ACC112 (cell line): Measurements from ENCODE around the gene VCL.
A peak's percentile ranks its signal among the peaks of the same experiment; 100 is the strongest.

ENCODE experiments used
- H2AFZ ChIP-seq: fragments of 200-600 bp; sonication (generic); one replicate; pipeline ENCODE4 v1.6.0; 2017; ENCODE audit warnings: antibody characterized with exemption, low read length; ENCODE audit not compliant: unreplicated experiment
- H3K27ac ChIP-seq: fragments of 200-600 bp; sonication (generic); 2 replicates; pipeline ENCODE4 v1.5.1; 2014; ENCODE audit warnings: low read depth, mild to moderate bottlenecking, antibody characterized with exemption, low read length, moderate library complexity
- H3K27me3 ChIP-seq: fragments of 200-600 bp; sonication (generic); 2 replicates; pipeline ENCODE4 v1.6.1; 2014; ENCODE audit warnings: mild to moderate bottlenecking, antibody characterized with exemption, low read length, moderate library complexity, mixed read lengths; ENCODE audit not compliant: insufficient read depth
- H3K36me3 ChIP-seq: fragments of 200-600 bp; sonication (generic); 2 replicates; pipeline ENCODE4 v1.6.1; 2016; ENCODE audit warnings: mild to moderate bottlenecking, antibody characterized with exemption, low read length, moderate library complexity, mixed read lengths; ENCODE audit not compliant: insufficient read depth
- H3K4me1 ChIP-seq: fragments of 200-600 bp; sonication (generic); one replicate; pipeline ENCODE4 v1.6.1; 2016; ENCODE audit warnings: low read length, mixed read lengths; ENCODE audit not compliant: insufficient read depth, unreplicated experiment, control insufficient read depth
- H3K4me3 ChIP-seq: fragments of 200-600 bp; sonication (generic); 2 replicates; pipeline ENCODE4 v1.5.1; 2014; ENCODE audit warnings: mild to moderate bottlenecking, low read depth, low read length
- H3K79me2 ChIP-seq: fragments of 200-600 bp; sonication (generic); one replicate; pipeline ENCODE4 v1.6.0; 2016; ENCODE audit warnings: low read length; ENCODE audit not compliant: control insufficient read depth, unreplicated experiment, insufficient read depth

The VCL gene

GRCh38 chr10:74107391-74107790 lies 109.5 kb downstream of the VCL start:
- H2AFZ ChIP-seq, result no peak overlapping the region
- no peaks in the 10 kb centered on the region for H3K4me1 ChIP-seq
- H3K27ac ChIP-seq, result no peak overlapping the region
- no peaks in the 10 kb centered on the region for H3K79me2 ChIP-seq
- H3K27me3 ChIP-seq, result no peaks in the 10 kb centered on the region
- H3K4me3 ChIP-seq, result no peak overlapping the region
- H3K36me3 ChIP-seq, result peaks cover 63% of the 10 kb centered on the region

- H2AFZ ChIP-seq, result no peak overlapping the region
- H3K79me2 ChIP-seq, result no peaks in the 10 kb centered on the region
- H3K4me3 ChIP-seq, result no peak overlapping the region
- H3K27ac ChIP-seq, result no peak overlapping the region
- peaks cover 12% of the 10 kb centered on the region for H3K4me1 ChIP-seq
- no peaks in the 10 kb centered on the region for H3K27me3 ChIP-seq
- H3K36me3 ChIP-seq, result peaks cover 60% of the 10 kb centered on the region
Measured at GRCh38 chr10:74109452-74109851, 111.5 kb downstream of the VCL start.

GRCh38 chr10:74110120-74110519 lies 112.2 kb downstream of the VCL start:
- peaks cover 12% of the 10 kb centered on the region for H3K4me1 ChIP-seq
- H3K36me3 ChIP-seq, result peaks cover 59% of the 10 kb centered on the region

DNA sequence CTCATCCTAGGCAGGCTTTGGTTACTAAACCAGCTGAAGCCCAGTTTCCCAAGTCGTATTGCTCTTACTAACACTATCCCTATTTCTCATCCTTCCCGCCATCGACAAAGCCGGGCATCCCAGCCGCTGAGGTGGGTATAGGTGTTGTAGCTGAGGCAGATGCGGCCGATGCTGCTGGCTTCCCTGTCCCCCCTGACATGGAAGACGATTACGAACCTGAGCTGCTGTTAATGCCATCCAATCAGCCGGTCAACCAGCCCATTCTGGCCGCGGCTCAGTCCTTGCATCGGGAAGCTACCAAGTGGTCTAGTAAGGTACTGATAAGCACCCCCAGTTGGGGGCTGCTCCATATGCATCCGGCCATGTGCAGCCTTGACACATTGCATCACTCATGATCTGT lies 113.9 kb downstream of the VCL start:
- no peaks in the 10 kb centered on the region for H3K79me2 ChIP-seq

More at GRCh38 chr10:74110120-74110519, 112.2 kb downstream of the VCL start:
- Histone ChIP-seq H3K79me2 (no peaks in the 10 kb centered on the region), H3K27me3 (no peaks in the 10 kb centered on the region), H3K4me3 (no peak overlapping the region), H3K27ac (no peak overlapping the region), H2AFZ (no peak overlapping the region)

DNA sequence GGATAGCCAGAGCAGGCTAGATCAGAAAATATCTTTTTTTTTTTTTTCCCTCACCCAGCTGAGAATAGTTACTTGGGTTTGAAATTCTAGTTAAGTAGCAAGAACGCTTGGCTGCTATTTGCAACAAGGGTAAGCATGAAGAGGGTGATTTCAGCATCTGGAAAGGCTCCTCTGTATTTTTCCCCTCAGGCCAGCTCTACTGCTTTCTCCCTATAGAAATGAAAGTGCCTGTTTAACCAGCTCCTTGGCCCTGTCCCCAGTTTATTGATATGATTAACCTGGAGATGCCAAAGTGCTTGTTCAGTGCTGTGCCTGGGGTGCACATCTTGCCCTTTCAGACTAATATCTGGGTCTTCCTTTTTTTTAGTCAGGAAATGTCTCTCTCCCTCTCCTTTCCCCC lies 115.6 kb downstream of the VCL start:
- Histone ChIP-seq H3K27ac (peak overlapping the region; percentile 28), H2AFZ (no peak overlapping the region), H3K4me1 (peaks cover 20% of the 10 kb centered on the region), H3K36me3 (peaks cover 54% of the 10 kb centered on the region), H3K4me3 (no peak overlapping the region), H3K27me3 (no peaks in the 10 kb centered on the region), H3K79me2 (no peaks in the 10 kb centered on the region)

More for the DNA sequence above, 113.9 kb downstream of the VCL start:
- Histone ChIP-seq H3K4me3 (no peak overlapping the region), H3K4me1 (peaks cover 12% of the 10 kb centered on the region), H2AFZ (no peak overlapping the region), H3K27ac (no peak overlapping the region), H3K36me3 (peaks cover 52% of the 10 kb centered on the region), H3K27me3 (no peaks in the 10 kb centered on the region)

- H3K27me3 ChIP-seq, result no peaks in the 10 kb centered on the region
- no peak overlapping the region for H2AFZ ChIP-seq
- peaks cover 25% of the 10 kb centered on the region for H3K4me1 ChIP-seq
- H3K4me3 ChIP-seq, result no peak overlapping the region
- H3K36me3 ChIP-seq, result peaks cover 51% of the 10 kb centered on the region
- H3K79me2 ChIP-seq, result no peaks in the 10 kb centered on the region
- H3K27ac ChIP-seq, result peak overlapping the region; percentile 28
Measured at GRCh38 chr10:74114041-74114448, 116.1 kb downstream of the VCL start.

GRCh38 chr10:74117738-74118137 lies 119.8 kb downstream of the VCL start:
- Histone ChIP-seq H3K36me3 (peaks cover 43% of the 10 kb centered on the region; the same call in 1 of the 2 replicates), H3K79me2 (peaks cover 5% of the 10 kb centered on the region), H3K4me3 (no peak overlapping the region), H3K27me3 (no peaks in the 10 kb centered on the region), H2AFZ (no peak overlapping the region), H3K27ac (peak overlapping the region; percentile 59; the same call in 1 of the 2 replicates), H3K4me1 (peaks cover 37% of the 10 kb centered on the region)

- Histone ChIP-seq H3K4me3 (no peak overlapping the region), H3K27me3 (no peaks in the 10 kb centered on the region), H3K4me1 (peaks cover 30% of the 10 kb centered on the region), H2AFZ (no peak overlapping the region), H3K79me2 (peaks cover 5% of the 10 kb centered on the region), H3K27ac (peak overlapping the region; percentile 59), H3K36me3 (peaks cover 53% of the 10 kb centered on the region)
Measured at GRCh38 chr10:74118804-74119203, 120.9 kb downstream of the VCL start.

DNA sequence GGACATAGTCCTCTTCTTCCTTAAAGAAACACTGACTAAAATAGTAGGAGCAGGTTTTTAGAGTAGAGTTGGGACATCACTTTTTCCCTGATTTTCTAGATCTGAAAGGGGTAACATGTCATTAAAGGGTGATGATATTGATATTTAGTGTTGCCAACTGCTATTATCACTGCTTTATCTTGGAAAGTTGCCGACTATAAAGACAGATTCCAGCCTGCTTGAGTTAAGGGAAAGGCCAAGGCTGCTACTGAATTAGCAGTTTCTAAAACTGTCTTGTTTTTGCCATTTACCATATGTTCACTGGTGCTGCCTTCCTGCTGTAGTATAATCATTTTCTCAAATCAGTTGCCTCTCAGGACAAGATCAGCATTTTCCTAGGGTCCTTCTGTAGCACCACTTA lies 123.0 kb downstream of the VCL start:
- Histone ChIP-seq H3K36me3 (peaks cover 49% of the 10 kb centered on the region), H3K27ac (no peak overlapping the region), H3K27me3 (no peaks in the 10 kb centered on the region)

GRCh38 chr10:74121368-74121767 lies 123.5 kb downstream of the VCL start:
- Histone ChIP-seq H3K27ac (no peak overlapping the region), H3K36me3 (peaks cover 53% of the 10 kb centered on the region)

More for the DNA sequence above, 123.0 kb downstream of the VCL start:
- Histone ChIP-seq H3K79me2 (peaks cover 5% of the 10 kb centered on the region), H3K4me1 (peaks cover 30% of the 10 kb centered on the region), H3K4me3 (no peak overlapping the region), H2AFZ (no peak overlapping the region)

DNA sequence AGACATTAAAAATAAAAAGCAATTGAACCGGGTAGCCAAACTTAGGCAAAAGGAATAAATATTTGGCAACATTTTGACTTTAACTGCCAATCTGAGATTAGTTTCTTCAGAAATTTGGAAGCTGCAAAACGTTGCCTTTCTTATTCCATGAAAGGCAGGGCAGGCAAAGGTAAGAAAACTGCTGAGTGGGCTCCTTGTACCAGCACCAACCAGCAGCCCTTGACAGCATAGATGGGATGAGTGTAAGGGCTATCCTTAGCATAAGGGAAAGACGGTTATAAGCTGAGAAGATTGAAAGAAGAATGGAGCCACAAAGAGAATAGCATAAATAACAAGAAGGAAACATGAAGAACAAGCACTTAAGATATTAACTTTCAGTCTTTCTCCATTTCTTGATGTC lies 124.1 kb downstream of the VCL start:
- Histone ChIP-seq H3K4me1 (peaks cover 30% of the 10 kb centered on the region), H2AFZ (no peak overlapping the region), H3K27ac (no peak overlapping the region), H3K27me3 (no peaks in the 10 kb centered on the region), H3K4me3 (no peak overlapping the region), H3K79me2 (peaks cover 5% of the 10 kb centered on the region), H3K36me3 (peaks cover 53% of the 10 kb centered on the region)

More at GRCh38 chr10:74121368-74121767, 123.5 kb downstream of the VCL start:
- no peak overlapping the region for H3K4me3 ChIP-seq
- no peak overlapping the region for H2AFZ ChIP-seq
- H3K79me2 ChIP-seq, result peaks cover 5% of the 10 kb centered on the region
- no peaks in the 10 kb centered on the region for H3K27me3 ChIP-seq
- H3K4me1 ChIP-seq, result peaks cover 30% of the 10 kb centered on the region
